SK-N-SH treated with all-trans-retinoic acid at 6 μM for 48 hours (cell line): ENCODE measurements around the gene SAMD11.

Source experiments
- ATAC-seq: fragments of 200-7000 bp; cut with Tn5 transposase; 3 replicates; pipeline ENCODE4 v1.9.1; 2020; ENCODE audit warnings: mild to moderate bottlenecking, moderate library complexity
- ARNTL ChIP-seq: fragments of 450-650 bp; formaldehyde crosslinking; IDR thresholded peaks from 2 replicates; pipeline ENCODE4 v1.5.0; 2020; ENCODE audit warnings: low read depth, mild to moderate bottlenecking, moderate library complexity, borderline replicate concordance
- BACH2 ChIP-seq: fragments of 250-450 bp; sonication (Bioruptor Pico); IDR thresholded peaks from 2 replicates; pipeline ENCODE4 v1.9.0; 2021; ENCODE audit warnings: mild to moderate bottlenecking, borderline replicate concordance
- CREB5 ChIP-seq: fragments of 250-450 bp; sonication (Bioruptor Pico); IDR thresholded peaks from 2 replicates; pipeline ENCODE4 v1.5.1; 2020; ENCODE audit warnings: low read depth, mild to moderate bottlenecking, moderate library complexity
- CSDC2 ChIP-seq: fragments of 250-450 bp; sonication (Bioruptor Pico); IDR thresholded peaks from 2 replicates; pipeline ENCODE4 v1.5.0; 2020; ENCODE audit warnings: mild to moderate bottlenecking, moderate library complexity
- CSRNP3 ChIP-seq: fragments of 250-450 bp; sonication (Bioruptor Pico); IDR thresholded peaks from 2 replicates; pipeline ENCODE4 v1.5.1; 2021; ENCODE audit warnings: mild to moderate bottlenecking, moderate library complexity
- ESRRG ChIP-seq: fragments of 250-450 bp; sonication (Bioruptor Pico); IDR thresholded peaks from 2 replicates; pipeline ENCODE4 v1.6.1; 2021; ENCODE audit warnings: mild to moderate bottlenecking
- GLIS3 ChIP-seq: fragments of 250-450 bp; sonication (Bioruptor Pico); IDR thresholded peaks from 2 replicates; pipeline ENCODE4 v1.5.0; 2020; ENCODE audit warnings: mild to moderate bottlenecking, moderate library complexity
- ISL1 ChIP-seq: fragments of 250-450 bp; sonication (Bioruptor Pico); IDR thresholded peaks from 2 replicates; pipeline ENCODE4 v2.1.2; 2022; ENCODE audit warnings: mild to moderate bottlenecking, moderate library complexity
- OSR1 ChIP-seq: fragments of 250-450 bp; sonication (Bioruptor Pico); IDR thresholded peaks from 2 replicates; pipeline ENCODE4 v1.8.0; 2022; ENCODE audit warnings: moderate library complexity, mild to moderate bottlenecking, inconsistent platforms
- PATZ1 ChIP-seq: fragments of 250-450 bp; sonication (Bioruptor Pico); IDR thresholded peaks from 2 replicates; pipeline ENCODE4 v1.8.0; 2020; ENCODE audit warnings: mild to moderate bottlenecking, moderate library complexity, borderline replicate concordance
- POU6F1 ChIP-seq: fragments of 250-450 bp; sonication (Bioruptor Pico); IDR thresholded peaks from 2 replicates; pipeline ENCODE4 v1.8.0; 2021; ENCODE audit warnings: low read depth, mild to moderate bottlenecking, moderate library complexity, borderline replicate concordance
- PPARA ChIP-seq: fragments of 250-450 bp; sonication (Bioruptor Pico); IDR thresholded peaks from 2 replicates; pipeline ENCODE4 v1.5.0; 2020; ENCODE audit warnings: mild to moderate bottlenecking, borderline replicate concordance
- RARB ChIP-seq: fragments of 250-450 bp; sonication (Bioruptor Pico); IDR thresholded peaks from 2 replicates; pipeline ENCODE4 v1.8.0; 2021; ENCODE audit warnings: mild to moderate bottlenecking, moderate library complexity
- SNAI2 ChIP-seq: fragments of 250-450 bp; sonication (Bioruptor Pico); IDR thresholded peaks from 2 replicates; pipeline ENCODE4 v1.5.0; 2020; ENCODE audit warnings: mild to moderate bottlenecking, moderate library complexity
- TCF4 ChIP-seq: fragments of 250-450 bp; sonication (Bioruptor Pico); IDR thresholded peaks from 2 replicates; pipeline ENCODE4 v1.8.0; 2021; ENCODE audit warnings: mild to moderate bottlenecking, moderate library complexity, borderline replicate concordance
- TOX ChIP-seq: fragments of 250-450 bp; sonication (Bioruptor Pico); IDR thresholded peaks from 2 replicates; pipeline ENCODE4 v1.8.0; 2021; ENCODE audit warnings: mild to moderate bottlenecking, moderate library complexity, borderline replicate concordance
- TSHZ2 ChIP-seq: fragments of 250-450 bp; sonication (Bioruptor Pico); IDR thresholded peaks from 2 replicates; pipeline ENCODE4 v1.5.0; 2020; ENCODE audit warnings: mild to moderate bottlenecking, moderate library complexity
- ZC3H10 ChIP-seq: fragments of 250-450 bp; sonication (Bioruptor Pico); IDR thresholded peaks from 2 replicates; pipeline ENCODE4 v1.5.1; 2021; ENCODE audit warnings: mild to moderate bottlenecking, moderate library complexity
- ZFP3 ChIP-seq: fragments of 250-450 bp; sonication (Bioruptor Pico); IDR thresholded peaks from 2 replicates; pipeline ENCODE4 v1.5.0; 2020; ENCODE audit warnings: mild to moderate bottlenecking, moderate library complexity
- ZFP30 ChIP-seq: fragments of 450-650 bp; formaldehyde crosslinking; IDR thresholded peaks from 2 replicates; pipeline ENCODE4 v1.5.0; 2022; ENCODE audit warnings: mild to moderate bottlenecking, moderate library complexity
- ZNF565 ChIP-seq: fragments of 450-650 bp; formaldehyde crosslinking; conservative IDR thresholded peaks from 2 replicates; pipeline ENCODE4 v1.5.0; 2020; ENCODE audit warnings: low read depth, mild to moderate bottlenecking, moderate library complexity
- ZNF70 ChIP-seq: fragments of 450-650 bp; formaldehyde crosslinking; IDR thresholded peaks from 2 replicates; pipeline ENCODE4 v1.5.0; 2020; ENCODE audit warnings: mild to moderate bottlenecking, moderate library complexity

SAMD11 gene

GRCh38 chr1:950881-951280 is 27.2 kb downstream of the SAMD11 start:
- ATAC-seq: no peak
- TF ChIP-seq TSHZ2 (CRISPR knock-in tag) (no peak), TOX (CRISPR knock-in tag) (no peak), ARNTL (CRISPR knock-in tag) (no peak), CSDC2 (CRISPR knock-in tag) (no peak)

GRCh38 chr1:951364-951763 is 27.6 kb downstream of the SAMD11 start:
- no peak for TF ChIP-seq ZFP3 (CRISPR knock-in tag)
- TF ChIP-seq ESRRG (CRISPR knock-in tag): no peak
- TF ChIP-seq PPARA: no peak
- no peak for TF ChIP-seq SNAI2 (CRISPR knock-in tag)
- no peak for TF ChIP-seq CSRNP3
- no peak for TF ChIP-seq TCF4 (CRISPR knock-in tag)
- TF ChIP-seq ZC3H10 (CRISPR knock-in tag): no peak
- no peak for TF ChIP-seq CSDC2 (CRISPR knock-in tag)
- no peak for TF ChIP-seq PATZ1
- TF ChIP-seq ZFP30: no peak
- no peak for TF ChIP-seq CREB5 (CRISPR knock-in tag)
- TF ChIP-seq POU6F1 (CRISPR knock-in tag): no peak
- TF ChIP-seq OSR1: no peak
- no peak for TF ChIP-seq ZNF565 (CRISPR knock-in tag)
- TF ChIP-seq BACH2 (CRISPR knock-in tag): no peak
- ATAC-seq: peak; percentile 50; the same call in 2 of the 3 replicates

GRCh38 chr1:952201-952600 is 28.5 kb downstream of the SAMD11 start:
- no peak for ATAC-seq
- TF ChIP-seq POU6F1 (CRISPR knock-in tag) (no peak), ZNF70 (CRISPR knock-in tag) (no peak), RARB (no peak), ARNTL (CRISPR knock-in tag) (no peak), ISL1 (CRISPR knock-in tag) (no peak), CSRNP3 (no peak), GLIS3 (CRISPR knock-in tag) (no peak), ESRRG (CRISPR knock-in tag) (no peak), TCF4 (CRISPR knock-in tag) (no peak), TOX (CRISPR knock-in tag) (no peak), PPARA (no peak), ZFP3 (CRISPR knock-in tag) (no peak), ZC3H10 (CRISPR knock-in tag) (no peak), CREB5 (CRISPR knock-in tag) (no peak), ZNF565 (CRISPR knock-in tag) (no peak), SNAI2 (CRISPR knock-in tag) (no peak)
- TF ChIP-seq, all 23 proteins: peak for 0
